ENCODE data around the gene NUCB1. TPM values are rescaled to one million over a fixed set of nuclear protein-coding genes. Genes with fewer than 3 reads are reported as not detected.

The NUCB1 gene
- total and polyA plus RNA-seq, 9 of the 15 experiments (the other 6 are each of a cell fraction or from before 2014, with no cell fraction given) = 3.1 to 153 (median 71.7) TPM

- peak; percentile 83 for TF ChIP-seq SAP30 (IDR thresholded peaks at IDR 0.05; ENCODE audit: borderline replicate concordance, insufficient read depth, low read depth, low read length, poor library complexity, severe bottlenecking)
- TF ChIP-seq, protein P1, sequence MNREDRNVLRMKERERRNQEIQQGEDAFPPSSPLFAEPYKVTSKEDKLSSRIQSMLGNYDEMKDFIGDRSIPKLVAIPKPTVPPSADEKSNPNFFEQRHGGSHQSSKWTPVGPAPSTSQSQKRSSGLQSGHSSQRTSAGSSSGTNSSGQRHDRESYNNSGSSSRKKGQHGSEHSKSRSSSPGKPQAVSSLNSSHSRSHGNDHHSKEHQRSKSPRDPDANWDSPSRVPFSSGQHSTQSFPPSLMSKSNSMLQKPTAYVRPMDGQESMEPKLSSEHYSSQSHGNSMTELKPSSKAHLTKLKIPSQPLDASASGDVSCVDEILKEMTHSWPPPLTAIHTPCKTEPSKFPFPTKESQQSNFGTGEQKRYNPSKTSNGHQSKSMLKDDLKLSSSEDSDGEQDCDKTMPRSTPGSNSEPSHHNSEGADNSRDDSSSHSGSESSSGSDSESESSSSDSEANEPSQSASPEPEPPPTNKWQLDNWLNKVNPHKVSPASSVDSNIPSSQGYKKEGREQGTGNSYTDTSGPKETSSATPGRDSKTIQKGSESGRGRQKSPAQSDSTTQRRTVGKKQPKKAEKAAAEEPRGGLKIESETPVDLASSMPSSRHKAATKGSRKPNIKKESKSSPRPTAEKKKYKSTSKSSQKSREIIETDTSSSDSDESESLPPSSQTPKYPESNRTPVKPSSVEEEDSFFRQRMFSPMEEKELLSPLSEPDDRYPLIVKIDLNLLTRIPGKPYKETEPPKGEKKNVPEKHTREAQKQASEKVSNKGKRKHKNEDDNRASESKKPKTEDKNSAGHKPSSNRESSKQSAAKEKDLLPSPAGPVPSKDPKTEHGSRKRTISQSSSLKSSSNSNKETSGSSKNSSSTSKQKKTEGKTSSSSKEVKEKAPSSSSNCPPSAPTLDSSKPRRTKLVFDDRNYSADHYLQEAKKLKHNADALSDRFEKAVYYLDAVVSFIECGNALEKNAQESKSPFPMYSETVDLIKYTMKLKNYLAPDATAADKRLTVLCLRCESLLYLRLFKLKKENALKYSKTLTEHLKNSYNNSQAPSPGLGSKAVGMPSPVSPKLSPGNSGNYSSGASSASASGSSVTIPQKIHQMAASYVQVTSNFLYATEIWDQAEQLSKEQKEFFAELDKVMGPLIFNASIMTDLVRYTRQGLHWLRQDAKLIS (CRISPR knock-in tag; IDR thresholded peaks at IDR 0.05) = peak; percentile 99
- peak; percentile 53 for TF ChIP-seq MAX (CRISPR knock-in tag; IDR thresholded peaks at IDR 0.05)
- TF ChIP-seq ZNF408 (CRISPR knock-in tag; IDR thresholded peaks at IDR 0.05; ENCODE audit: low read depth) = no peak
- no peak for TF ChIP-seq KLF10 (CRISPR knock-in tag; IDR thresholded peaks at IDR 0.05)
- peak; percentile 48; the same call in 1 of the 2 replicates for TF ChIP-seq SMARCA5 (IDR thresholded peaks at IDR 0.05)
- peak; percentile 98 for TF ChIP-seq POLR2H (tag; IDR thresholded peaks at IDR 0.05; ENCODE audit: low read depth)
- no peak for TF ChIP-seq BACH1 (tag; IDR thresholded peaks at IDR 0.05)
- TF ChIP-seq CCAR2 (IDR thresholded peaks at IDR 0.05; ENCODE audit: low read depth, low read length) = no peak
- TF ChIP-seq NR4A1 (CRISPR knock-in tag; IDR thresholded peaks at IDR 0.05) = no peak
- TF ChIP-seq NR4A1 (tag; IDR thresholded peaks at IDR 0.05) = no peak; the same call in 1 of the 2 replicates
- no peak for TF ChIP-seq NELFE (IDR thresholded peaks at IDR 0.05; ENCODE audit: insufficient read depth, insufficient read length)
- peak; percentile 84 to 86 for TF ChIP-seq NONO (IDR thresholded peaks at IDR 0.05; ENCODE audit: low read depth in 2 of 2, low read length in 1 of 2)
- no peak for TF ChIP-seq MIER1 (IDR thresholded peaks at IDR 0.05; ENCODE audit: low read depth)
- TF ChIP-seq KAT2B (IDR thresholded peaks at IDR 0.05; ENCODE audit: low read depth, low read length) = no peak
- TF ChIP-seq SMARCB1 (IDR thresholded peaks at IDR 0.05; ENCODE audit: insufficient read length, low read depth) = no peak
- TF ChIP-seq ZNF121 (CRISPR knock-in tag; conservative IDR thresholded peaks at IDR 0.05) = no peak
- no peak for TF ChIP-seq ZNF217 (CRISPR knock-in tag; IDR thresholded peaks at IDR 0.05)
- no peak for TF ChIP-seq ZKSCAN8 (CRISPR knock-in tag; IDR thresholded peaks at IDR 0.05)
- TF ChIP-seq TBP (optimal IDR thresholded peaks at IDR 0.05; ENCODE audit: low read depth, low read length) = peak; percentile 99
- TF ChIP-seq PML (IDR thresholded peaks at IDR 0.05; ENCODE audit: low read length) = peak; percentile 97
- TF ChIP-seq ZBTB1 (CRISPR knock-in tag; IDR thresholded peaks at IDR 0.05; ENCODE audit: borderline replicate concordance, low read depth) = peak; percentile 62; the same call in 1 of the 2 replicates
- TF ChIP-seq ARID1B (IDR thresholded peaks at IDR 0.05) = 0 out of 2 replicates have a peak, but pooled peaks have one; percentile 49
- TF ChIP-seq ZNF75A (CRISPR knock-in tag; IDR thresholded peaks at IDR 0.05) = no peak
- TF ChIP-seq ZNF311 (CRISPR knock-in tag; IDR thresholded peaks at IDR 0.05) = no peak
Measured at GRCh38 chr19:48872182-48872883, 27.8 kb upstream of the NUCB1 start, which contains the start of gene PPP1R15A (continued).
